Measurements from ENCODE around the gene ZNF423. TPM values are rescaled to one million over a fixed set of nuclear protein-coding genes. Genes with fewer than 3 reads are reported as not detected.

Gene ZNF423
- total and polyA plus RNA-seq, 2 experiments from 2014 or later: 14.9 to 41.8 TPM

DNA sequence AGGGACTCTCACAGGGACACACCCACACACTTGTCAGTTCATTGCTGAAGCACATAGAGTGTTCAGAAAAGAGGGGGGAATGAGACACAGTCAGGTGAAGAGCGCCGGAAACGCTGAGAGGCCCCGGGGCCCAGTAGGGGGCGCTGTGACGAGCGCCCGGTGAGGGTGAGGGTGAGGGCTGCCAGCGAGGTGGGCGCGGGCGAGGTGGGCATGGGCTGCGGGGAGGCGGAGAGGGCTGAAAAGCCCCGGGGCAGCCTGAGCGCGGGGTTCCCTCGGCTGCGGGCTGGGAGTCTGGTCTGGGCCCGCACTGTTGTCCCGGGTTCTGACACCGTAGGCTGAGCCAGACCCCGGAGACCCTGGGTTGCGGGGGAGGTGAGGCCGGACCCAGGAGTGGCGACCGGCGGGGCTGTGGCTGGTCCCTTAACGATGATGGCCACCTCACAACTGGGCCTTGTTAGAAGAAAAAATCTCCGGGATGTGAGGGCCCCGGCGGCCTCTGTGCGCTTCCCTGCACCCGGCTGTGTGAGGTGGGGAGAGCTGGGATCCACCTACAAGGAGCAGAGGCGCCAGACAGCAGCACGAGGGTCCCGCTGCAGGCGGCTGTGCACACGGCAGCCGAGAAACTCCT lies 390.9 kb downstream of the ZNF423 start:
- peak; percentile 75 for DNase-seq (ENCODE audit: low spot score)
- Histone ChIP-seq H3K9me2 (ENCODE audit: insufficient read depth) (no peaks in the 10 kb centered on the region), H4K20me1 (replicated peaks; ENCODE audit: insufficient read depth) (no peaks in the 10 kb centered on the region), H2AFZ (peak overlapping the region; percentile 95), H3K4me3 (peak overlapping the region; percentile 64), H3K4me1 (ENCODE audit: insufficient read depth) (0 out of 2 replicates have a peak, but pooled peaks cover 6% of the 10 kb centered on the region), H3K27ac (ENCODE audit: low read depth) (no peak overlapping the region), H3K4me2 (peak overlapping the region; percentile 85), H3K36me3 (ENCODE audit: insufficient read depth) (no peaks in the 10 kb centered on the region), H3F3A (replicated peaks; ENCODE audit: low read depth) (no peaks in the 10 kb centered on the region), H3K79me2 (replicated peaks; ENCODE audit: insufficient read depth) (no peaks in the 10 kb centered on the region), H3K27me3 (ENCODE audit: insufficient read depth) (peaks cover 7% of the 10 kb centered on the region)
- peak; percentile 94 for ATAC-seq
- H3K36me3 Mint-ChIP-seq (ENCODE audit: low read depth): no peaks in the 10 kb centered on the region
- H3K27me3 Mint-ChIP-seq (ENCODE audit: insufficient read depth, low read depth, poor library complexity): peaks cover 19% of the 10 kb centered on the region
- H3K4me1 Mint-ChIP-seq: peaks cover 27% of the 10 kb centered on the region
- H3K9me3 Mint-ChIP-seq: no peaks in the 10 kb centered on the region
- peak overlapping the region; percentile 73 for H3K4me3 Mint-ChIP-seq
- H3K27ac Mint-ChIP-seq: no peak overlapping the region
- no peak for TF ChIP-seq ZNF331 (CRISPR knock-in tag; IDR thresholded peaks at IDR 0.05; ENCODE audit: low read depth)
- TF ChIP-seq EZH2 (IDR thresholded peaks at IDR 0.05; ENCODE audit: low read depth, unreplicated experiment): no peak
- TF ChIP-seq, protein P1, sequence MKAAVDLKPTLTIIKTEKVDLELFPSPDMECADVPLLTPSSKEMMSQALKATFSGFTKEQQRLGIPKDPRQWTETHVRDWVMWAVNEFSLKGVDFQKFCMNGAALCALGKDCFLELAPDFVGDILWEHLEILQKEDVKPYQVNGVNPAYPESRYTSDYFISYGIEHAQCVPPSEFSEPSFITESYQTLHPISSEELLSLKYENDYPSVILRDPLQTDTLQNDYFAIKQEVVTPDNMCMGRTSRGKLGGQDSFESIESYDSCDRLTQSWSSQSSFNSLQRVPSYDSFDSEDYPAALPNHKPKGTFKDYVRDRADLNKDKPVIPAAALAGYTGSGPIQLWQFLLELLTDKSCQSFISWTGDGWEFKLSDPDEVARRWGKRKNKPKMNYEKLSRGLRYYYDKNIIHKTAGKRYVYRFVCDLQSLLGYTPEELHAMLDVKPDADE (IDR thresholded peaks at IDR 0.05): peak; percentile 41; the same call in 1 of the 2 replicates
- TF ChIP-seq EZH2phosphoT487 (IDR thresholded peaks at IDR 0.05; ENCODE audit: unreplicated experiment): no peak
- no peak for TF ChIP-seq CREB1 (CRISPR knock-in tag; IDR thresholded peaks at IDR 0.05; ENCODE audit: low read depth)
- TF ChIP-seq, protein P2, sequence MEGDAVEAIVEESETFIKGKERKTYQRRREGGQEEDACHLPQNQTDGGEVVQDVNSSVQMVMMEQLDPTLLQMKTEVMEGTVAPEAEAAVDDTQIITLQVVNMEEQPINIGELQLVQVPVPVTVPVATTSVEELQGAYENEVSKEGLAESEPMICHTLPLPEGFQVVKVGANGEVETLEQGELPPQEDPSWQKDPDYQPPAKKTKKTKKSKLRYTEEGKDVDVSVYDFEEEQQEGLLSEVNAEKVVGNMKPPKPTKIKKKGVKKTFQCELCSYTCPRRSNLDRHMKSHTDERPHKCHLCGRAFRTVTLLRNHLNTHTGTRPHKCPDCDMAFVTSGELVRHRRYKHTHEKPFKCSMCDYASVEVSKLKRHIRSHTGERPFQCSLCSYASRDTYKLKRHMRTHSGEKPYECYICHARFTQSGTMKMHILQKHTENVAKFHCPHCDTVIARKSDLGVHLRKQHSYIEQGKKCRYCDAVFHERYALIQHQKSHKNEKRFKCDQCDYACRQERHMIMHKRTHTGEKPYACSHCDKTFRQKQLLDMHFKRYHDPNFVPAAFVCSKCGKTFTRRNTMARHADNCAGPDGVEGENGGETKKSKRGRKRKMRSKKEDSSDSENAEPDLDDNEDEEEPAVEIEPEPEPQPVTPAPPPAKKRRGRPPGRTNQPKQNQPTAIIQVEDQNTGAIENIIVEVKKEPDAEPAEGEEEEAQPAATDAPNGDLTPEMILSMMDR (conservative IDR thresholded peaks at IDR 0.05; ENCODE audit: low read depth in 2 of 2): peak; percentile 86 to 87

DNA sequence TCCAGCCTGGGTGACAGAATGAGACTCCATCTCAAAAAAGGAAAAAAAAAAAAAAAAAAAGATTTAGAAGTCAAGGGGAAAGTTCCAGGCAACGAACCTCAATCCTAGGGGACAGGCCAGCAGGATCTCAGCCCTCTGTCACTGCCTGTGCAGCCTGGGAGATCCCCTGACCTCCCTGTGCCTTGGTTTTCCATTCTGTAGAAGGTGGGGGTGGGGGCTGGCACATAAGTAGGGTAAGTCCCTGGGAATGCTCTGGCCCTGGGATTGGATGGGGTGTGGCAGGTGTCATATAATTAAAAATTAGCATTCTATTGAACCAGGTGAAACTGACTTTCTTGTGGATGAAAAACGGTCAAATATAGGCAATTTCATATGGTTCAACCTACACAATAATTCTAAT lies 391.8 kb downstream of the ZNF423 start:
- H3K9me2 ChIP-seq (ENCODE audit: insufficient read depth): no peaks in the 10 kb centered on the region
- no peaks in the 10 kb centered on the region for H3K79me2 ChIP-seq (replicated peaks; ENCODE audit: insufficient read depth)
- H2AFZ ChIP-seq: no peak overlapping the region
- H4K20me1 ChIP-seq (replicated peaks; ENCODE audit: insufficient read depth): no peaks in the 10 kb centered on the region
- no peak overlapping the region for H3K4me2 ChIP-seq
- DNase-seq (ENCODE audit: low spot score): no peak
- no peak for ATAC-seq
- peaks cover 27% of the 10 kb centered on the region for H3K4me1 Mint-ChIP-seq
- TF ChIP-seq NANOG (IDR thresholded peaks at IDR 0.05; ENCODE audit: borderline replicate concordance) (no peak), EZH2 (IDR thresholded peaks at IDR 0.05; ENCODE audit: low read depth, unreplicated experiment) (no peak), ZNF114 (CRISPR knock-in tag; IDR thresholded peaks at IDR 0.05) (no peak), STAT1 (IDR thresholded peaks at IDR 0.05; ENCODE audit: unreplicated experiment) (no peak), CREB1 (CRISPR knock-in tag; IDR thresholded peaks at IDR 0.05; ENCODE audit: low read depth) (no peak), JUNB (IDR thresholded peaks at IDR 0.05; ENCODE audit: unreplicated experiment) (no peak), EZH2phosphoT487 (IDR thresholded peaks at IDR 0.05; ENCODE audit: unreplicated experiment) (no peak)
- TF ChIP-seq, protein P1 (IDR thresholded peaks at IDR 0.05): no peak
- TF ChIP-seq, protein P2 (conservative IDR thresholded peaks at IDR 0.05; ENCODE audit: low read depth in 2 of 2): no peak
- H3K27me3 ChIP-seq (ENCODE audit: insufficient read depth): peaks cover 7% of the 10 kb centered on the region
- no peak overlapping the region for H3K27ac ChIP-seq (ENCODE audit: low read depth)
- H3K4me3 Mint-ChIP-seq: no peak overlapping the region
- H3F3A ChIP-seq (replicated peaks; ENCODE audit: low read depth): no peaks in the 10 kb centered on the region
- no peak overlapping the region for H3K4me3 ChIP-seq
- H3K9me3 Mint-ChIP-seq: no peaks in the 10 kb centered on the region
- H3K27me3 Mint-ChIP-seq (ENCODE audit: insufficient read depth, low read depth, poor library complexity): peaks cover 19% of the 10 kb centered on the region
- H3K27ac Mint-ChIP-seq: no peak overlapping the region
- H3K4me1 ChIP-seq (ENCODE audit: insufficient read depth): 0 out of 2 replicates have a peak, but pooled peaks cover 6% of the 10 kb centered on the region
- H3K36me3 ChIP-seq (ENCODE audit: insufficient read depth): no peaks in the 10 kb centered on the region
- no peaks in the 10 kb centered on the region for H3K36me3 Mint-ChIP-seq (ENCODE audit: low read depth)
